ENCODE measurements around the gene PKNOX2. TPM values are rescaled to one million over a fixed set of nuclear protein-coding genes. Genes with fewer than 3 reads are reported as not detected.

The PKNOX2 gene
- total and polyA plus RNA-seq, 2 of the 8 experiments (the other 6 are each of a cell fraction or from before 2014, with no cell fraction given), result 2.0 TPM

DNA sequence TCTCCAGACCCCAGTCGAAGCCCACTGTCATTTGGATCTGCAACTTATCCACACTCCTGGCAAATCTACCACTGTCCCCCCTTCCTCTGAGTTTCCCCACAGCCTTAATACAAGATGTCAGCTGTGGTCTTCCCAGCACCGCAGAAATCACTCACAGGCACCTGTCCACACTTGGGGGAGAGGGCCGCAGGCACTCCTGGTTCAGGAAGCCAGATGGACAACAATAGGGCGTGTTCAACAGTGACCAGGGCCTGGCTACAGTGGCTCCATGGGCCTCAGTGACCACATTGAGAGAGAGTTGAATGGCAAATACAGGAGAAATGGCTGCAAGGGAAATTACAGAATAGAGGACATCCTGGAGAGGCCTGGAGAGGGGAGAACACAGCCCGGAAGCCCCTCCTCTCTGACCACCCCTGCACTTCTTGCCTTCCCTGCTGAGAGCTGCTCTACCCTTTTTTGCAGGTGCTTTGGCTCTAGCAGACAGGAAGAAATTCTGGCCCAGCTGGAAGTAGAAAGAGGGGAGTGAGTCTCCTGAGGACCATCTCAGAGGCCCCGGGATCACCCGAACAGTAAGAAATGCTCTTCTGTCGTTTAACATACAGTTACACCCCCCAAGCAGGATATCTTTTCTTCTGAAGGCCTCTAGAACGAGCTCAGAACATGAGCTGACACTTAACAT is 166.9 kb downstream of the PKNOX2 start (continued):
- TF ChIP-seq POLR2A (IDR thresholded peaks at IDR 0.05; ENCODE audit: control extremely low read depth in 1 of 2, low read depth in 2 of 2, low read length in 2 of 2) (no peak), POLR2AphosphoS5 (IDR thresholded peaks at IDR 0.05; ENCODE audit: low read depth, low read length) (no peak), RBBP5 (IDR thresholded peaks at IDR 0.05; ENCODE audit: borderline replicate concordance, low read depth, low read length) (no peak), SIN3A (conservative IDR thresholded peaks at IDR 0.05 in 1 of 2, IDR thresholded peaks at IDR 0.05 in 1 of 2; ENCODE audit: low read depth in 1 of 2, low read length in 2 of 2) (no peak), HDAC6 (IDR thresholded peaks at IDR 0.05; ENCODE audit: low read depth, low read length) (no peak), TEAD4 (IDR thresholded peaks at IDR 0.05; ENCODE audit: low read depth, low read length) (no peak), TBP (IDR thresholded peaks at IDR 0.05; ENCODE audit: low read depth, low read length) (no peak)
- TF ChIP-seq, protein P1, sequence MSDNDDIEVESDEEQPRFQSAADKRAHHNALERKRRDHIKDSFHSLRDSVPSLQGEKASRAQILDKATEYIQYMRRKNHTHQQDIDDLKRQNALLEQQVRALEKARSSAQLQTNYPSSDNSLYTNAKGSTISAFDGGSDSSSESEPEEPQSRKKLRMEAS (IDR thresholded peaks at IDR 0.05), result no peak

All from H1 (cell line).